Transverse colon (tissue), 4 donors: Measurements from ENCODE around the gene OR8B8.

Source experiments
- CTCF ChIP-seq, 5 experiments: fragments of 200-600 bp in 3 of 5; fragments of 450-650 bp in 2 of 5; sonication (generic) in 3 of 5; IDR thresholded peaks; 1 replicate in 2 of 5; 2 replicates in 3 of 5; pipeline ENCODE4 v1.5.1; 2016 to 2017; ENCODE audit warnings: antibody characterized with exemption in 5 of 5, inconsistent platforms in 3 of 5, mild to moderate bottlenecking in 2 of 5, moderate library complexity in 1 of 5
- EP300 ChIP-seq: sonication (generic); formaldehyde crosslinking; IDR thresholded peaks from one replicate; pipeline ENCODE4 v1.6.1; 2017; ENCODE audit warnings: antibody characterized with exemption, low read depth
- POLR2A ChIP-seq: fragments of 450-650 bp; IDR thresholded peaks from one replicate; pipeline ENCODE4 v1.6.1; 2016; ENCODE audit warnings: antibody characterized with exemption, mild to moderate bottlenecking, moderate library complexity
- POLR2AphosphoS5 ChIP-seq, 3 donors: sonication (generic); formaldehyde crosslinking; IDR thresholded peaks; one replicate each; pipeline ENCODE4 v1.6.1; 2016; ENCODE audit warnings: antibody characterized with exemption in 3 of 3

- TF ChIP-seq CTCF (IDR thresholded peaks at IDR 0.05) (no peak), EP300 (no peak), POLR2A (no peak), POLR2AphosphoS5 (IDR thresholded peaks at IDR 0.05) (no peak)
These were observed 4.9 kb downstream of the OR8B8 start for GRCh38 chr11:124440608-124441007.
